Uterus (tissue), 4 donors: ENCODE data around the gene SIAH1. TPM values are rescaled to one million over a fixed set of nuclear protein-coding genes. Genes with fewer than 3 reads are reported as not detected.

Source experiments
- DNase-seq, 2 donors: peaks; one replicate each; pipeline ENCODE4 v3.0.0-alpha.2; 2019 to 2020
- H3K27ac ChIP-seq, 2 donors: fragments of 200-600 bp; sonication (generic); 1 replicate in 1 of 2; 2 replicates in 1 of 2; pipeline ENCODE4 v1.5.1; 2016 to 2018
- H3K27me3 ChIP-seq, 2 donors: fragments of 200-600 bp; sonication (generic); one replicate each; pipeline ENCODE4 v1.5.1; 2018 to 2019; ENCODE audit warnings: control low read depth in 1 of 2
- H3K36me3 ChIP-seq, 2 donors: fragments of 200-600 bp; sonication (generic); one replicate each; pipeline ENCODE4 v1.5.1; 2019; ENCODE audit warnings: control low read depth in 1 of 2
- H3K4me1 ChIP-seq, 2 donors: fragments of 200-600 bp; sonication (generic); one replicate each; pipeline ENCODE4 v1.5.1; 2018 to 2019; ENCODE audit warnings: control low read depth in 1 of 2
- H3K4me3 ChIP-seq, 2 donors: fragments of 200-600 bp; sonication (generic); 1 replicate in 1 of 2; 2 replicates in 1 of 2; pipeline ENCODE4 v1.5.1; 2018 to 2019; ENCODE audit warnings: mild to moderate bottlenecking in 1 of 2
- H3K9me3 ChIP-seq, 2 donors: fragments of 200-600 bp; sonication (generic); one replicate each; pipeline ENCODE4 v1.5.1; 2019; ENCODE audit warnings: control low read depth in 1 of 2
- CTCF ChIP-seq, 4 experiments: fragments of 200-600 bp in 2 of 4; fragments of 450-650 bp in 2 of 4; sonication (generic) in 2 of 4; IDR thresholded peaks; one replicate each; pipeline ENCODE4 v1.5.1; 2016 to 2019; ENCODE audit warnings: antibody characterized with exemption in 4 of 4, mild to moderate bottlenecking in 2 of 4, moderate library complexity in 1 of 4
- POLR2A ChIP-seq, 2 donors: fragments of 450-650 bp; IDR thresholded peaks; one replicate each; pipeline ENCODE4 v1.6.1; 2016; ENCODE audit warnings: antibody characterized with exemption in 2 of 2, mild to moderate bottlenecking in 1 of 2, moderate library complexity in 1 of 2
- intact Hi-C: fragments of 100-400 bp; cut with DNase I; formaldehyde crosslinking; loops from one replicate; pipeline ENCODE4 v1.15.1; 2023; ENCODE audit warnings: low total_unique reads
- total RNA-seq, 4 donors: library from RNA; depleted of rRNA in 3 of 4; stranded (reverse); fragments of >200 nt in 3 of 4; gene quantifications; one replicate each; pipeline versions ENCODE4 v1.1.0 to v1.2.4, GENCODE V29; 2014 to 2023
- donor health status: DM: yes; HTN: yes; CAD: no.

The SIAH1 gene
- total RNA-seq, 4 donors from 2014 or later, result 28.2 to 79.4 (median 41.6) TPM

DNA sequence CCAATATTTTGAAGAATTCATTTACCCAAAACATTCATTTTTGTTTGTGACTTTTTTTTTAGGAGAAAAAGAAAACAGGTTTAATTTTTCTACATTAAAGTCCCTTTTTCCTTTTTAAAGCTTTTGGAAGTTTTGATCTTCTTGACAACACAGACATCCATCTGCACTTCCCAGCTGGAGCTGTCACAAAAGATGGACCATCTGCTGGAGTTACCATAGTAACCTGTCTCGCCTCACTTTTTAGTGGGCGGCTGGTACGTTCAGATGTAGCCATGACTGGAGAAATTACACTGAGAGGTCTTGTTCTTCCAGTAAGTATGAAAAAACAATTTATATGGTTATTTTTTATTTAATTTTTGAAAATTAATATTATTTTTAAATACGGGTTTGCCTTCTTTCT, 37.2 kb downstream of the SIAH1 start:
- DNase-seq, result no peak
- Histone ChIP-seq H3K36me3 (peaks cover 0 to 3% of the 10 kb centered on the region in 2 donors), H3K9me3 (no peaks in the 10 kb centered on the region), H3K27me3 (no peaks in the 10 kb centered on the region), H3K4me3 (no peak overlapping the region), H3K4me1 (no peaks in the 10 kb centered on the region), H3K27ac (no peak overlapping the region)
- no peak for TF ChIP-seq CTCF (IDR thresholded peaks at IDR 0.05)
- TF ChIP-seq POLR2A (IDR thresholded peaks at IDR 0.05), result no peak
- intact Hi-C loops, result no loop called here

GRCh38 chr16:48347191-48347865, 37.9 kb downstream of the SIAH1 start:
- H3K9me3 ChIP-seq, result no peaks in the 10 kb centered on the region
- H3K4me3 ChIP-seq, result no peak overlapping the region
- intact Hi-C loops, result no loop called here
- H3K27me3 ChIP-seq, result no peaks in the 10 kb centered on the region
- no peak for DNase-seq
- H3K36me3 ChIP-seq, result peaks cover 0 to 3% of the 10 kb centered on the region in 2 donors
- H3K27ac ChIP-seq, result no peak overlapping the region
- no peak for TF ChIP-seq POLR2A (IDR thresholded peaks at IDR 0.05)
- no peak for TF ChIP-seq CTCF (IDR thresholded peaks at IDR 0.05)
- no peaks in the 10 kb centered on the region for H3K4me1 ChIP-seq

DNA sequence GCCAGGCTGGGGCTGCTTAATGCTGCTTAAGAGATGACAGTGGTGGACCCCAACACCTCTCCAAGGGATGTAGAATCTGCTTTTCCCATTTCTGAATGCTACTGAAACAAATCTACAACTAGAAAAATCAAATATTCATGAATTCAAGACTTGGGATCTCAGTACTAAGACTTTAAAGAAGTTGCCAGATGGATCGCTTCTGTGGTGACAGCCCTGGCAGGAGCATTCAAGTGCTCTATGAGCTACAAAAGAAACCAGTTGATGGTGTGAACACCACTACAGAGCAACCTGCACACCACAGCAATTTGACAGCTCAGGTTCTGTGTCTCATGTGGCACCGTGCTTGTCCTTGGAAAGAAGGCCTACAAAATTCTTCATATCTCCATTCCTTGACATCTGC, 42.6 kb downstream of the SIAH1 start:
- Histone ChIP-seq H3K4me3 (no peak overlapping the region), H3K27me3 (no peaks in the 10 kb centered on the region), H3K4me1 (no peaks in the 10 kb centered on the region), H3K27ac (no peak overlapping the region), H3K36me3 (no peaks in the 10 kb centered on the region), H3K9me3 (no peaks in the 10 kb centered on the region)
- no peak for DNase-seq
- intact Hi-C loops, result no loop called here
- TF ChIP-seq POLR2A (IDR thresholded peaks at IDR 0.05) (no peak), CTCF (IDR thresholded peaks at IDR 0.05) (no peak)

DNA sequence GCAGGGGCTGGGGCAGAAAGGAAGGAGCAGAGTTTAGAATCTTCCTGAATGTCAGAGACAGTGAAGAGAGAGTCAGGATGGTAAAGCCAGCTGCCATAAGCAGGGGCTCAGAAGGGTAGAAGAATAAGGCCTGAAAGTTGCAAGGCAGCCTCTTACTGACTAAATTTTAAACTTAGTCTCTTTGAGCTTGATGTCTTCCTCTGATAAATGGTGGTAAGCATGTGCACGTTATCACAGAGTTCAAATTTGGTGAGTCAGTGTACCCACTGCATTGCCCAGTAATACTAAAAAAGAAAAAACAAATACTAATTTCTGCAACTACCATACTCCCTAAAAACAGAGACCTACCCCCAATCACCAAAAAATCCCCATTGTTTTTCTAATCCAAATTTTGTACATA, 45.2 kb downstream of the SIAH1 start:
- H3K27ac ChIP-seq, result no peak overlapping the region
- TF ChIP-seq POLR2A (IDR thresholded peaks at IDR 0.05) (no peak), CTCF (IDR thresholded peaks at IDR 0.05) (no peak)
- intact Hi-C loops, result no loop called here
- H3K36me3 ChIP-seq, result no peaks in the 10 kb centered on the region
- no peaks in the 10 kb centered on the region for H3K9me3 ChIP-seq
- DNase-seq, result no peak
- no peaks in the 10 kb centered on the region for H3K27me3 ChIP-seq
- H3K4me1 ChIP-seq, result no peaks in the 10 kb centered on the region
- no peak overlapping the region for H3K4me3 ChIP-seq

GRCh38 chr16:48335961-48336360, 49.3 kb downstream of the SIAH1 start:
- H3K9me3 ChIP-seq, result no peaks in the 10 kb centered on the region
- no peak overlapping the region for H3K27ac ChIP-seq
- H3K36me3 ChIP-seq, result no peaks in the 10 kb centered on the region
- intact Hi-C loops, result no loop called here
- H3K27me3 ChIP-seq, result no peaks in the 10 kb centered on the region
- no peak for DNase-seq
- H3K4me1 ChIP-seq, result no peaks in the 10 kb centered on the region
- no peak overlapping the region for H3K4me3 ChIP-seq
- no peak for TF ChIP-seq POLR2A (IDR thresholded peaks at IDR 0.05)
- TF ChIP-seq CTCF (IDR thresholded peaks at IDR 0.05), result no peak
